Hepatocyte (in vitro differentiated cells): Measurements from ENCODE around the gene NFIX. TPM values are rescaled to one million over a fixed set of nuclear protein-coding genes. Genes with fewer than 3 reads are reported as not detected.

Source experiments
- DNase-seq: peaks from one replicate; pipeline ENCODE4 v3.0.0-alpha.2; 2016; ENCODE audit warnings: low spot score
- H2AFZ ChIP-seq: fragments of 200-600 bp; sonication (generic); 2 replicates; pipeline ENCODE4 v1.6.0; 2016; ENCODE audit warnings: antibody characterized with exemption, mild to moderate bottlenecking
- H3K27ac ChIP-seq: fragments of 200-600 bp; sonication (generic); 2 replicates; pipeline ENCODE4 v1.5.1; 2016; ENCODE audit warnings: mild to moderate bottlenecking
- H3K27me3 ChIP-seq: fragments of 200-600 bp; sonication (generic); 2 replicates; pipeline ENCODE4 v1.6.1; 2016
- H3K36me3 ChIP-seq: fragments of 200-600 bp; sonication (generic); replicated peaks from 2 replicates; pipeline ENCODE4 v1.5.1; 2016; ENCODE audit warnings: low read depth; ENCODE audit not compliant: insufficient read depth
- H3K4me1 ChIP-seq: fragments of 200-600 bp; sonication (generic); 2 replicates; pipeline ENCODE4 v1.5.1; 2016; ENCODE audit warnings: mild to moderate bottlenecking, moderate library complexity; ENCODE audit not compliant: insufficient read depth
- H3K4me2 ChIP-seq: fragments of 200-600 bp; sonication (generic); 2 replicates; pipeline ENCODE4 v1.6.0; 2016
- H3K4me3 ChIP-seq: fragments of 200-600 bp; sonication (generic); 2 replicates; pipeline ENCODE4 v1.5.1; 2016; ENCODE audit warnings: mild to moderate bottlenecking
- H3K79me2 ChIP-seq: fragments of 200-600 bp; sonication (generic); 2 replicates; pipeline ENCODE4 v1.6.0; 2017; ENCODE audit warnings: mild to moderate bottlenecking
- H3K9me2 ChIP-seq: fragments of 200-600 bp; sonication (generic); replicated peaks from 2 replicates; pipeline ENCODE4 v1.6.0; 2017; ENCODE audit warnings: mild to moderate bottlenecking; ENCODE audit not compliant: insufficient read depth
- H3K9me3 ChIP-seq: fragments of 200-600 bp; sonication (generic); 2 replicates; pipeline ENCODE4 v1.5.1; 2016; ENCODE audit warnings: low read depth, mild to moderate bottlenecking
- H4K20me1 ChIP-seq: fragments of 200-600 bp; sonication (generic); 2 replicates; pipeline ENCODE4 v1.6.0; 2016; ENCODE audit warnings: mild to moderate bottlenecking; ENCODE audit not compliant: insufficient read depth, poor library complexity, severe bottlenecking
- EZH2 ChIP-seq: fragments of 200-600 bp; sonication (generic); IDR thresholded peaks from 2 replicates; pipeline ENCODE4 v1.6.1; 2016; ENCODE audit warnings: antibody characterized with exemption, mild to moderate bottlenecking, borderline replicate concordance
- EZH2phosphoT487 ChIP-seq: fragments of 200-600 bp; sonication (generic); IDR thresholded peaks from one replicate; pipeline ENCODE4 v1.6.1; 2018; ENCODE audit warnings: antibody characterized with exemption, mild to moderate bottlenecking, low read depth, moderate library complexity; ENCODE audit not compliant: unreplicated experiment, severe bottlenecking
- WGBS: methylation state at CpG from one replicate; pipeline ENCODE4 v1.1.6; 2016; ENCODE audit warnings: low lambda C conversion rate; ENCODE audit errors: missing lambda C conversion rate; 5-methylcytosine and 5-hydroxymethylcytosine counted together
- polyA plus RNA-seq: library from polyadenylated mRNA; unstranded; fragments of >200 nt; fragmentation: Nextera tagmentation; extraction: Ambion mirVana; gene quantifications from 2 replicates; pipeline ENCODE4 v1.2.1, GENCODE V29; 2016
- total RNA-seq: library from RNA; depleted of rRNA; stranded (reverse); fragments of >200 nt; gene quantifications from 2 replicates; pipeline ENCODE4 v1.2.3, GENCODE V29; 2014
- TF ChIP-seq, protein P1 (sequence below): fragments of 200-600 bp; sonication (generic); IDR thresholded peaks from 2 replicates; pipeline ENCODE4 v1.5.1; 2016; ENCODE audit warnings: antibody characterized with exemption, mild to moderate bottlenecking; ENCODE audit not compliant: poor library complexity

Gene NFIX
- total and polyA plus RNA-seq, 2 experiments from 2014 or later: 10.2 to 12.8 TPM

DNA sequence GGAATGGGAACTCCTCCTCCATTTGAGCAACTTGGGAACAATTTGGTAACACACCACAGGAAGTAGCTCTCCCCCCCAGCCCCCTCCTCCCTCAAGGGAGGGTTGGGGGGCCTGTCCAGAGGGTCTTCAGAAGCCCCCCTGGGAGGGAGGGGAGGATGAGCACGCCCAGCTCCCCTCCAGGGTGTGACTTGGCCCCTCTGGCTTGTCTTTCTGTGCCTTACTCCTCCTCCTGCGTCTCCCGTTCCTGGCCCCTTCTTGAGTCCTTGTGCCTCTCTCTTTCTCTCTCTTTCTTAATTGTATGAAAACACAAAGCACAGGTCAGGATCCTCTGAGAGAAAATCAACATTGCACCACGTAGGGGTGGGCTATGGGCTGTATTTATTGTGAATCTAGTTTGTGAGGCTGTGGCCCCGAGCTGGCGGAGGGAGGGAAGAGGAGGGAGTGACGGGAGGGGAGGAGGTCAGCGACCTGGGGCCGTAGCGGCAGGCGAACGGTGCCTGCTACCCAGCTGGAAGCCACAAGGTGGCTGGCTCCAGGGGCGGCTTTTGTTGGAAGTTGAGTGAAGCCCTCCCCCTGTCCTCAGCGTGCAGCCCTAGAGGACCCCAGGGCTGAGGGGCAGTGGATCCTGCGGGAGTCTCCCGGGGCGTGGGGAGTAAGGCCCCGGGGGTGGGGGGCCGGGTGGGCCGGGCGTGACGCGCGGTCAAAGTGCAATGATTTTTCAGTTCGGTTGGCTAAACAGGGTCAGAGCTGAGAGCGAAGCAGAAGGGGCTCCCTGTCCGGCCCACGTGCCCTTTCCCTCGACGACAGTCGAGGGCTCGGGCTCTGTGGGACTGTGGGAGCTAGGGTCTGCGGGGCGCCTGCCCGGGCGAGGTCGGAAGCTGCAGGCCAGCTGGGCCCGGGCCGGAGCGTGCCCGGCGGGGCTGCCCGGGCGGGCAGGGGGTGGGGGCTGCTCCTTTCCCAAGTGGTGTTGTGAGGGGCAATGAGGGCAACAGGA is 101.0 kb downstream of the NFIX start:
- peak; percentile 65 for DNase-seq
- Histone ChIP-seq H3K79me2 (no peaks in the 10 kb centered on the region), H3K9me3 (no peaks in the 10 kb centered on the region), H3K27ac (no peak overlapping the region), H2AFZ (no peak overlapping the region), H3K27me3 (peaks cover 68% of the 10 kb centered on the region), H3K4me1 (peaks cover 50% of the 10 kb centered on the region), H3K36me3 (no peaks in the 10 kb centered on the region), H3K4me3 (no peak overlapping the region), H3K9me2 (no peaks in the 10 kb centered on the region), H3K4me2 (peak overlapping the region; percentile 49), H4K20me1 (peaks cover 9% of the 10 kb centered on the region)
- TF ChIP-seq, protein P1, sequence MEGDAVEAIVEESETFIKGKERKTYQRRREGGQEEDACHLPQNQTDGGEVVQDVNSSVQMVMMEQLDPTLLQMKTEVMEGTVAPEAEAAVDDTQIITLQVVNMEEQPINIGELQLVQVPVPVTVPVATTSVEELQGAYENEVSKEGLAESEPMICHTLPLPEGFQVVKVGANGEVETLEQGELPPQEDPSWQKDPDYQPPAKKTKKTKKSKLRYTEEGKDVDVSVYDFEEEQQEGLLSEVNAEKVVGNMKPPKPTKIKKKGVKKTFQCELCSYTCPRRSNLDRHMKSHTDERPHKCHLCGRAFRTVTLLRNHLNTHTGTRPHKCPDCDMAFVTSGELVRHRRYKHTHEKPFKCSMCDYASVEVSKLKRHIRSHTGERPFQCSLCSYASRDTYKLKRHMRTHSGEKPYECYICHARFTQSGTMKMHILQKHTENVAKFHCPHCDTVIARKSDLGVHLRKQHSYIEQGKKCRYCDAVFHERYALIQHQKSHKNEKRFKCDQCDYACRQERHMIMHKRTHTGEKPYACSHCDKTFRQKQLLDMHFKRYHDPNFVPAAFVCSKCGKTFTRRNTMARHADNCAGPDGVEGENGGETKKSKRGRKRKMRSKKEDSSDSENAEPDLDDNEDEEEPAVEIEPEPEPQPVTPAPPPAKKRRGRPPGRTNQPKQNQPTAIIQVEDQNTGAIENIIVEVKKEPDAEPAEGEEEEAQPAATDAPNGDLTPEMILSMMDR: peak; percentile 14
- TF ChIP-seq EZH2phosphoT487: peak; percentile 53
- peak; percentile 26 for TF ChIP-seq EZH2
- WGBS: 35% methylated on average over 29 of the region's 44 CpGs

DNA sequence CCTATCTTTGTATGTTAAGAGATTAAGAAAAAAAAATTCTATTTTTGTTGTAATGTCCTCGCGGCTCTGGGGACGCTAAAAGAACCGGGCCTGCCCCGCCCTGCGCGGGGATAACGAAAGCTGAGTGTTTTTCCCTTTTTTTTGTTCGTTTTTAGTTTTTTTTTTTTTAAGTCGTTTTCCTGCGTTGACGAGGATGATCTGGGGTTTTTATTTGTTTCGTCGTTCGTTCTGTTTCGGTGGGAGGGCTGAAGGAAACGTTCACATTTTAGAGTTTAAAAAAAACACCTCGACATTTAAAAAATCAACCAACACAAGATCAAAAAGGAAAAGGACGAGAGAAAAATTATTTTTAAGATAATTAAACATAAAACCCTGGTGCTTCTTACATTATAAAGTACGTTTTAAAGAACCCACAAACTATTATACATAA is 101.8 kb downstream of the NFIX start:
- H3K4me1 ChIP-seq: peaks cover 45% of the 10 kb centered on the region
- H3K79me2 ChIP-seq: no peaks in the 10 kb centered on the region
- H3K4me2 ChIP-seq: no peak overlapping the region
- no peaks in the 10 kb centered on the region for H3K9me3 ChIP-seq
- no peak overlapping the region for H3K27ac ChIP-seq
- 28% methylated on average over 20 of the region's 20 CpGs for WGBS
- DNase-seq: no peak
- peaks cover 68% of the 10 kb centered on the region for H3K27me3 ChIP-seq
- no peaks in the 10 kb centered on the region for H3K9me2 ChIP-seq
- H4K20me1 ChIP-seq: peaks cover 9% of the 10 kb centered on the region
- H2AFZ ChIP-seq: no peak overlapping the region
- TF ChIP-seq EZH2 (peak; percentile 30), EZH2phosphoT487 (no peak)
- TF ChIP-seq, protein P1: no peak
- no peak overlapping the region for H3K4me3 ChIP-seq
- H3K36me3 ChIP-seq: no peaks in the 10 kb centered on the region

DNA sequence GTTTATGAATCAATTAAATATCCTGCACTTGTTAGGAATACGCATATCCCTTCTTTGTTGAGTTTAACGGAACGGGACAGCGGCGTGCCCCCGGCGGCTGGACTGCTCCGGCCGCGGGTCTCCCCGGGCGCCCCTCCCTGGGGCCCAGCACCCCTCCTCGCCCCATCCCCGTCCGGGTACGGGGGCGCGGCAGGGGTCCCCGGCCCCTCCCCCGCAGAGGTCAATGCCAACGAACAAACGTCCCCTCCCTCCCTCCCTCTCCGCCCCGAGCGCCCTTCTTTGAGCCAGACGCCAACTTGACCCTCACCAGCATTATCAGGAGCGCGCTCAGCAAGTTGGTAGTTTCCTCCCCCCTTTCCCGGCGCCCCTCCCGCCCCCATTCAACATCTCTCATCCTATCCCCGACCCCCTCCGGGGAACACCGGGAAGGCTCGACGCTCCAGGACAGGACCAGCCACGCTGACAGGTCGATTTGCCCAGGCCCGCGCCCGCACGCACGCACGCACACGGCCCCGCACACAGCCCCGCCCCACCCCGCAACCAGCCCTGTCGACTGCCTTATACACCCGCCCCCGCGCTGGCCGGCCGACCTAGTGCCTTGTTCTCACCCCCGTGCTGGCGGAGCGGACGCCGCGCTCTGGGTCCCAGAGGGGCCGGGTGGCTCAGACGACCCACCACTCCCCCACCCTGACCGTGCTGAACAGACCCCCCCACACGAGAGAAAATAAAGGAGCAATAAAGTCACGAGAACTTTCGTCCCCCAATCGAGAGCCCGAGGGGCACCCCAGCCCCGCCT is 102.4 kb downstream of the NFIX start:
- Histone ChIP-seq H3K9me2 (no peaks in the 10 kb centered on the region), H4K20me1 (peaks cover 9% of the 10 kb centered on the region), H3K4me2 (peak overlapping the region; percentile 71), H3K36me3 (no peaks in the 10 kb centered on the region), H3K4me3 (no peak overlapping the region), H3K27me3 (peaks cover 68% of the 10 kb centered on the region), H3K79me2 (no peaks in the 10 kb centered on the region), H3K4me1 (peaks cover 45% of the 10 kb centered on the region), H2AFZ (no peak overlapping the region), H3K9me3 (no peaks in the 10 kb centered on the region), H3K27ac (no peak overlapping the region)
- TF ChIP-seq EZH2 (no peak), EZH2phosphoT487 (no peak)
- TF ChIP-seq, protein P1: no peak
- 14% methylated on average over 43 of the region's 69 CpGs for WGBS
- no peak for DNase-seq
